NB4 (cell line): ENCODE data around the gene AATK.

Source experiments
- DNase-seq: peaks from one replicate; pipeline ENCODE4 v3.0.0; 2010; ENCODE audit warnings: low read depth
- H3K4me3 ChIP-seq: one replicate; pipeline ENCODE4 v1.5.1; 2011; ENCODE audit warnings: mild to moderate bottlenecking, low read depth, low read length, moderate library complexity
- CTCF ChIP-seq: IDR thresholded peaks from one replicate; pipeline ENCODE4 v1.5.1; 2012; ENCODE audit warnings: low read depth, low read length
- MYC ChIP-seq: IDR thresholded peaks from 2 replicates; pipeline ENCODE4 v1.6.1; 2011; ENCODE audit warnings: low read depth, low read length
- POLR2A ChIP-seq: IDR thresholded peaks from 2 replicates; pipeline ENCODE4 v1.6.1; 2011; ENCODE audit warnings: mild to moderate bottlenecking; ENCODE audit not compliant: insufficient read length; ENCODE audit errors: extremely low read depth
- TF ChIP-seq, protein P1 (sequence below): IDR thresholded peaks from 2 replicates; pipeline ENCODE4 v1.6.1; 2011; ENCODE audit warnings: low read depth, low read length

Gene AATK

DNA sequence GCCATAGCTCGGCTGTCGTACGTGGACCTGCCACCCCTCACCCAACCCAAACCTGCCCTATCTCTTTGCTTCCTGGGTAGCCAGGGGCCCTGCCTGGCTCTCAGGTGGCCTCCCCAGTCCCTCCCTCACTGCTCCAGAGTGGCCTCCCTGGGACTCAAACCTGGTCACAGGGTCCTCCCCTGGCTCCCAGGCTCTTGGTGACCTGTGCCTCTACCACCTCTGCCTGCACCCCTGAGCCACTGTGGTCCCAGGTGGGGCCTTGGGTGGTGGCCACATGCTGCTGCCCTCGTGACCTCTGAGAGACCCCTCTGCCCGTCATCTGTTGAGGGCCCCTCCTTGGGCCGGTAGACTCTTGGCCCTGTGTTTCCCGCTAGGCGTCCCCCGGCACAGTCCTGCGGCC, 65.4 kb downstream of the AATK start:
- TF ChIP-seq POLR2A (no peak), MYC (no peak), CTCF (no peak)
- TF ChIP-seq, protein P1, sequence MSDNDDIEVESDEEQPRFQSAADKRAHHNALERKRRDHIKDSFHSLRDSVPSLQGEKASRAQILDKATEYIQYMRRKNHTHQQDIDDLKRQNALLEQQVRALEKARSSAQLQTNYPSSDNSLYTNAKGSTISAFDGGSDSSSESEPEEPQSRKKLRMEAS = no peak
- DNase-seq = no peak
- H3K4me3 ChIP-seq = no peak overlapping the region

- no peak overlapping the region for H3K4me3 ChIP-seq
- TF ChIP-seq, protein P1 = no peak
- TF ChIP-seq MYC = no peak
- TF ChIP-seq CTCF = no peak
- TF ChIP-seq POLR2A = no peak
- DNase-seq = no peak
These were observed 66.1 kb downstream of the AATK start for GRCh38 chr17:81099888-81100287.

GRCh38 chr17:81097943-81098308, 68.1 kb downstream of the AATK start:
- H3K4me3 ChIP-seq = no peak overlapping the region
- TF ChIP-seq CTCF (no peak), POLR2A (no peak), MYC (no peak)
- TF ChIP-seq, protein P1 = no peak
- DNase-seq = peak; percentile 82

DNA sequence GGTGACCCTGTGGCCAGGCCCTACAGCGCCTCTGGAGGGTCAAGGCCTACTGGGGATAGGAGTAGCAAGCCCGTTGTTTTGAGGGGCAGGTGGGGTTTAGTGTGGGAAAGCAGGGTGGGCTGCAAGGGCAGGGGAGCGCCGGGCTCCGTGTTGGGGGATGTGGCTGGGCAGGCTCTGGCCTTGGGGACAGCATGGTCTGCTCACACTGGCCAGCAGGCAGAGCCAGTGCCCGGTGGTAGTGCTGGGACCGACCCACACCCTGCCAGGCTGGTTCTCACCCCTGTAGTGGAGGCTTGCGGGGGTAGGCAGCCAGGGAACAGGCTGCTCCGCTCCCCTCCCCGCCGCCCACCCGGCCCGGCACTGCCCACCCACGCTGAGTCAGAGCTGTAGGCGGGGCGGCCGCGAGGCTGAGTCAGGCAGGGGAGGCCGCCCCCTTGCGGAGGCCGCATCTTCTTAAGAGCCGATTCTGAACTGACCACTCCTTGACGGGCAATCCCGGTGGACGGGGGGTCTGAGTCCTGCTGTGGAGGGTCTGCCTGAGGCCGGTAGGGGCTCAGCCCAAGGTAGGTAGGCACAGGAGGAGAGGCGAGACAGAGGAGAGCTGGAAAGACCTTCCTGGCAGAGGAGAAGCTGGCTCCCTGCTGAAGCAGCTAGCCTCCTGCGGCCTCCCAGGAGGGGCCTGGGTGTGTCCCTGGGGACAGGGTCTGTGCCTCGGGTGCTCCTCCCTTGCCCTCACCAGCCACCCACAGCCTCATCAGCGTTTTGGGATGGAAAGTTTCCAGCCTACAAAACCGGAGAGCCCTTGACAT, 68.7 kb downstream of the AATK start:
- DNase-seq = peak; percentile 83
- H3K4me3 ChIP-seq = no peak overlapping the region
- TF ChIP-seq, protein P1 = 0 out of 2 replicates have a peak, but pooled peaks have one; percentile 10
- TF ChIP-seq POLR2A (no peak), CTCF (peak; percentile 52), MYC (no peak)

GRCh38 chr17:81096741-81097133, 69.3 kb downstream of the AATK start:
- peak; percentile 14 for DNase-seq
- TF ChIP-seq CTCF (no peak), POLR2A (no peak), MYC (no peak)
- TF ChIP-seq, protein P1 = no peak
- H3K4me3 ChIP-seq = no peak overlapping the region
